GM20000 (cell line): ENCODE results near the gene NR4A3.

Source experiments
- DNase-seq: peaks from one replicate; pipeline ENCODE4 v3.0.0; 2012; ENCODE audit warnings: low spot score
- TF ChIP-seq, protein P1 (sequence below): IDR thresholded peaks from 2 replicates; pipeline ENCODE4 v1.5.1; 2012; ENCODE audit warnings: mild to moderate bottlenecking, control low read depth; ENCODE audit errors: extremely low read depth, missing control alignments

The NR4A3 gene

DNA sequence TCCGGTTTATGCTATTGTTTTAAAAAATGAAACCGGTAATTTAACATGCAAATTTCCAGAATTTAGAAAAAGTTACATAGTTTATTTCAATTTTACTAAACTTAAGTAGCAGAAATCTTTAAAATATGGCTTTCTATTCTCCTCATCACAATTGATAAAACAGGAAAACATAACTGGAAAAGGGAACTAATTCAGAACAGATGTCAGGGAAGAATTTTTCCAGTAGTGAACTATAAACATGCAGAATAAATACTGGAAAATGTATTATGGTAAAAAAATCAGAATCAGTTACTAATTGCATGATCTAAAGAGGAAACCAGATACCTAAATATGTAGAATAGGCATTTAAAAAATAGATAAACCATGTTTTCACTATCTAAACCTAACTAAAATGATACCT is 7.3 kb upstream of the NR4A3 start:
- TF ChIP-seq, protein P1, sequence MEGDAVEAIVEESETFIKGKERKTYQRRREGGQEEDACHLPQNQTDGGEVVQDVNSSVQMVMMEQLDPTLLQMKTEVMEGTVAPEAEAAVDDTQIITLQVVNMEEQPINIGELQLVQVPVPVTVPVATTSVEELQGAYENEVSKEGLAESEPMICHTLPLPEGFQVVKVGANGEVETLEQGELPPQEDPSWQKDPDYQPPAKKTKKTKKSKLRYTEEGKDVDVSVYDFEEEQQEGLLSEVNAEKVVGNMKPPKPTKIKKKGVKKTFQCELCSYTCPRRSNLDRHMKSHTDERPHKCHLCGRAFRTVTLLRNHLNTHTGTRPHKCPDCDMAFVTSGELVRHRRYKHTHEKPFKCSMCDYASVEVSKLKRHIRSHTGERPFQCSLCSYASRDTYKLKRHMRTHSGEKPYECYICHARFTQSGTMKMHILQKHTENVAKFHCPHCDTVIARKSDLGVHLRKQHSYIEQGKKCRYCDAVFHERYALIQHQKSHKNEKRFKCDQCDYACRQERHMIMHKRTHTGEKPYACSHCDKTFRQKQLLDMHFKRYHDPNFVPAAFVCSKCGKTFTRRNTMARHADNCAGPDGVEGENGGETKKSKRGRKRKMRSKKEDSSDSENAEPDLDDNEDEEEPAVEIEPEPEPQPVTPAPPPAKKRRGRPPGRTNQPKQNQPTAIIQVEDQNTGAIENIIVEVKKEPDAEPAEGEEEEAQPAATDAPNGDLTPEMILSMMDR: no peak
- DNase-seq: no peak

DNA sequence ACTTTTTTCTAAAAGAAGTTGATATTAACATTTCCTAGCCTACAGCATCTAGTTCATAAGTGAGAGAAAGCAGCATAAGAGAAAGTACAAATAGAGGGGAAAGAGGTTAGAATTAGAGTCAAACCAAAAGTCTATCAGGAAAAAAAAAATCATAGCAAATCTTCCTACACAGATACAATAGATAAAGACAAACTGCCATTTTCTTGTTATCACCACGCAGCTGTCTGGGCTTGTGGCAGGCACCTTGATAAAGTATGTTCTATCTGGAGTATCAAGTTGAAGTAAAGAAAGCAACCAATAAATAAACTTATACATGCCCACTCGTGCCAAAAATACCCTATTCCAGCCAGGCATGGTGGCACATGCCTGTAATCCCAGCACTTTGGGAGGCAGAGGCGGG is 5.3 kb upstream of the NR4A3 start:
- TF ChIP-seq, protein P1: no peak
- no peak for DNase-seq

DNA sequence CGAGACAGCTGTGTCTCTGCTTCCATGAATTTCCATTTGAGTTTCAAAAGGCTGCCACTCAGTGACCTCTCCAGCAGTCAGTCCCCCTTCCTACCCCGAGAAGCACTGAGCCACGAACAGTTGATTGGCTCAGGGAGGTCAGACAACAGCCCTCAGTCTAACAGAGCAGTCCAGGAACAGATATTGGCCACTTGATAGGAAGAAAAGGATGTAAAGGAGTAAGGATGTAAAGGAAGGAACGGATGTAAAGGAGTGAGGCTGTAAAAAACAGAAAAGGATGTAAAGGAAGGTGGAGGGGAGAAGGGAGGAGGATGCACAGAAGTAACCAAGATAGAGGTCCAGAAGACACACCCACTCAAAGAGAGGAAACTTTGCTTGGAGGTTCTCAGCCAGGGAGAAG is 3.2 kb upstream of the NR4A3 start:
- TF ChIP-seq, protein P1: no peak
- DNase-seq: no peak

DNA sequence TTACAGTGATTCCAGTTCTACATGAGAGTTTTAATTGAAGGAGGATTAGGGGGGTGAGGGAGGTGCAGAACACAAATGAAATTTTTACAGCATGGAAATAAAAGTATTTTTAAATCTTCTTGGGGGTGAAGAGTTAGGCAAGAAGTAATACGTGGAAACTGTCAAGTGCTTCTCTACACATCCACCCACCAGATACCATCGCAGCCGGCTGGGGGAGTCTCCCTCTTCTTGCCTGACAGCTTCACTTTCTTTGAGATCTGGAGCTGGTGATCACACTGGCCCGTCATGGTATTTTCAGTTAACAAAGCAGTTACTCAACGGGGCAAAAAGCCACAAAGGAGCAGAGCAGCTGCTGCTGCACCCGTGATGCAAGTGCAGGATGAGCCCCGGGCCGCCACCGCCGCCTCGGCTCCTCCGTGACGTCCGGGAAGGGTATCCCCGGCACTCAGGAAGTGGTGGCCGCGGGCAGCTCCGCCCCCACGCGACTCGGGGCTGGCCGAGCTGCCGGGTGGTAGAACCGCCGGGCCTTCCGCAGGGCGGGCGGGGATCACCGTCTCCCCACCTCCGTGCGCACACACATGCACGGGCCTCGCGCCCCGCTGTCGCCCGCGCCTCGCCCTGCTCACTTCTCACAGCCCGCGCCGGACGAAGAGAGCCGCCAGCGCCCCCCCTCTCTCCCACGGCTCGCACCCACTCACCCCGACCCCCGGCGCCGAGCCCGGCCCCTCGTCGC is 2.4 kb upstream of the NR4A3 start:
- TF ChIP-seq, protein P1: no peak
- peak; percentile 90 for DNase-seq

DNA sequence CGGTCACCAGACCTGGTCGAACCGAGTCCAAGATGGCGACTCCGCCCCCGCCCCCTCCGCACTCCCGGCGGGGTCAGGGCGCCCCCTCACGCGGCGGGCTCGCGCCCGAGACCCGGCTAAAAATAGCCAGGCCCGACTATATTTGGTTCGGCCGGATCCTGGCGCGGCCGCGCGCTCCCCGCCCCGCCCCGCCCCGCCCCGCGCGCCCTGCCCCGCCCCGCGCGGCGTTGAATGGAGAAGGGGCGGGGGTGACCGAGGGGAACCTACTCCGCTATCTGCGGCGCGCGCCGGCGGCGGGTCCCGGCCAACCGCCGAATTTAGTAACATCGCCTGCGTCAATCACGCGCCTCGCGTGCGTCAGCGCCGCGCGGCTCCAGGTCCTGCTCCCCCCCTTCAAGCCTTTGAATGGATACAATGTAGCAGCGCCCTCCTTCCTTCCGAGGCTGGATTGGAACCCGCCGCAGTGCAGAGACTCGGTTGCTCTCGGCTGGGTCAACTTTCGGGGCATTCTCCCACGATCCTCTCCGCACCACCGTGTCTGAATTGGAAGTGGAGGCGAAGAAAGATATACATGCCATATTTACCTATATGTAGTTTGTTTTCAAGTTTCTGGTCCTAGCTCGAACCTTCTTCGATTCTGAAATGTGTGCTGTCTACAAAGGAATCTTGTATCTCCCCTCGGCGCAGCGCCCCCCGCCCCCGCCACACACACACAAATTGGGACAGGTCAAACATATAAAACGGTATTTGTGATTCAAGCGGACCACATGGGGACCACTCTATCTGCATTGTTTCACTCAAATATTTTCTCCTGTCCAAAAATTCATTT is 1.6 kb upstream of the NR4A3 start:
- TF ChIP-seq, protein P1: no peak
- DNase-seq: peak; percentile 95

DNA sequence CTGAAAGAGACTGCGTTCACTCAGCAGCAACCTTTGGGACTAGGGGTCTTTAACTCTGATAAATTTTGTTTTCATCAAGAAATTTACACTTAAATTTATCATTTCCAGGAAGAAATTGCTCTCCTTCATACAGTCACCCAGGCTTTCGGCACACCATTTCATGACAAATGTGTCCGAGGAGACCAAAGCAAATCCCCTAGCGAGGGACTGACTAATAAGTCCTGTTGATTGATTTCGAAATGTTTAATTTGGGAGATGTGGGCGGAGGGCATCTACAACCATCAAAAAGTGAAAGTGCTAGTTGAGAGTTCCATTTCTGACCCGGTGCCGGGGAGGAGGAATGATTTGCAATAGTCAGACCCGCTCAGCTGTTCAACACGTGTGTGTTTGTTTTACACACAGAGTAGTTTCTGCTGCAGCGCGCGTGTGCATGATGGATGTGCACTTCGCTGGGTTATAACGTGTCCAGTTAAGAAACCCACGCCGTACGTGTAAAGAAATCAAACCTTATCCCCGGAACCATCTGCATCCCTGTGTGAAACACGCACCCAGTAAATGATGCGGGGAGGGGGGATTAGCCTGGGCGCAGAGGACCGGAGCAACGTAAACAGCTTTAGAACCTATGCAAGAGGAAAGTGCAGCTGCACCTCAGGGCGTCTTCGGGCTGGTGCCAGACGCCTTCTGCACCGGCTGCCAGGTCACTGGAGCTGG is 845 bp upstream of the NR4A3 start:
- TF ChIP-seq, protein P1: no peak
- DNase-seq: peak; percentile 73
